ENCODE measurements around the gene RAB3B.

Gene RAB3B

GRCh38 chr1:52008071-52008809 lies 17.7 kb upstream of the RAB3B start:
- TF ChIP-seq USF1 (IDR thresholded peaks at IDR 0.05) (no peak), TEAD4 (IDR thresholded peaks at IDR 0.05) (no peak)

- TF ChIP-seq NFIC (IDR thresholded peaks at IDR 0.05) (no peak), ZBTB7A (IDR thresholded peaks at IDR 0.05; ENCODE audit: low read depth) (no peak), RAD21 (IDR thresholded peaks at IDR 0.05; ENCODE audit: low read depth) (no peak), TEAD4 (IDR thresholded peaks at IDR 0.05) (no peak), YY1 (IDR thresholded peaks at IDR 0.05; ENCODE audit: low read depth) (no peak), EP300 (IDR thresholded peaks at IDR 0.05; ENCODE audit: borderline replicate concordance) (no peak), USF1 (IDR thresholded peaks at IDR 0.05) (no peak), REST (IDR thresholded peaks at IDR 0.05; ENCODE audit: low read depth) (no peak)
These were observed 16.9 kb upstream of the RAB3B start for GRCh38 chr1:52007215-52008002.

GRCh38 chr1:52003877-52004276 lies 13.4 kb upstream of the RAB3B start:
- TF ChIP-seq RAD21 (IDR thresholded peaks at IDR 0.05; ENCODE audit: low read depth) (no peak), ZBTB7A (IDR thresholded peaks at IDR 0.05; ENCODE audit: low read depth) (no peak), TEAD4 (IDR thresholded peaks at IDR 0.05) (no peak), MAX (IDR thresholded peaks at IDR 0.05) (no peak), FOXM1 (IDR thresholded peaks at IDR 0.05; ENCODE audit: borderline replicate concordance, low read depth) (no peak), NFIC (IDR thresholded peaks at IDR 0.05) (no peak), TCF12 (IDR thresholded peaks at IDR 0.05; ENCODE audit: low read depth) (no peak), EGR1 (IDR thresholded peaks at IDR 0.05) (no peak), EP300 (IDR thresholded peaks at IDR 0.05; ENCODE audit: borderline replicate concordance) (no peak), TAF1 (IDR thresholded peaks at IDR 0.05; ENCODE audit: low read depth) (no peak), CEBPB (IDR thresholded peaks at IDR 0.05) (no peak), USF1 (IDR thresholded peaks at IDR 0.05) (no peak), CREB1 (IDR thresholded peaks at IDR 0.05; ENCODE audit: low read depth) (no peak), REST (IDR thresholded peaks at IDR 0.05; ENCODE audit: low read depth) (no peak), YY1 (IDR thresholded peaks at IDR 0.05; ENCODE audit: low read depth) (no peak)

GRCh38 chr1:52002038-52002917 lies 11.8 kb upstream of the RAB3B start:
- TF ChIP-seq REST (IDR thresholded peaks at IDR 0.05; ENCODE audit: low read depth) (peak; percentile 86), RAD21 (IDR thresholded peaks at IDR 0.05; ENCODE audit: low read depth) (peak; percentile 99), MAX (IDR thresholded peaks at IDR 0.05) (no peak), YY1 (IDR thresholded peaks at IDR 0.05; ENCODE audit: low read depth) (no peak), TCF12 (IDR thresholded peaks at IDR 0.05; ENCODE audit: low read depth) (0 out of 2 replicates have a peak, but pooled peaks have one; percentile 27), EGR1 (IDR thresholded peaks at IDR 0.05) (no peak), TAF1 (IDR thresholded peaks at IDR 0.05; ENCODE audit: low read depth) (no peak), FOXM1 (IDR thresholded peaks at IDR 0.05; ENCODE audit: borderline replicate concordance, low read depth) (no peak), EP300 (IDR thresholded peaks at IDR 0.05; ENCODE audit: borderline replicate concordance) (no peak), ZBTB7A (IDR thresholded peaks at IDR 0.05; ENCODE audit: low read depth) (no peak), TEAD4 (IDR thresholded peaks at IDR 0.05) (no peak), CREB1 (IDR thresholded peaks at IDR 0.05; ENCODE audit: low read depth) (no peak), CEBPB (IDR thresholded peaks at IDR 0.05) (peak; percentile 44; the same call in 1 of the 2 replicates), USF1 (IDR thresholded peaks at IDR 0.05) (no peak), NFIC (IDR thresholded peaks at IDR 0.05) (no peak)

Data from Ishikawa (cell line).